Esophagus squamous epithelium (tissue), 5 donors: Measurements from ENCODE around the gene PI4K2A. TPM values are rescaled to one million over a fixed set of nuclear protein-coding genes. Genes with fewer than 3 reads are reported as not detected.

Experiments used
- DNase-seq: peaks from one replicate; lab custom pipeline; 2025; lab: John Stamatoyannopoulos, UW
- H3K27ac ChIP-seq, 4 donors: fragments of 200-600 bp; sonication (generic); one replicate each; pipeline ENCODE4 v1.5.1; 2016 to 2019; ENCODE audit warnings: mild to moderate bottlenecking in 1 of 4
- H3K27me3 ChIP-seq, 4 donors: fragments of 200-600 bp; sonication (generic); 1 replicate in 3 of 4; 2 replicates in 1 of 4; pipeline versions ENCODE4 v1.5.1 to v1.6.0; 2017 to 2021; ENCODE audit warnings: antibody characterized with exemption in 1 of 4
- H3K36me3 ChIP-seq, 3 donors: fragments of 200-600 bp; sonication (generic); one replicate each; pipeline ENCODE4 v1.5.1; 2016 to 2019
- H3K4me1 ChIP-seq, 3 donors: fragments of 200-600 bp; sonication (generic); one replicate each; pipeline ENCODE4 v1.5.1; 2017 to 2019
- H3K4me3 ChIP-seq, 4 donors: fragments of 200-600 bp; sonication (generic); 1 replicate in 3 of 4; 2 replicates in 1 of 4; pipeline ENCODE4 v1.5.1; 2016 to 2019; ENCODE audit warnings: mild to moderate bottlenecking in 2 of 4, moderate library complexity in 1 of 4
- H3K9me3 ChIP-seq, 3 donors: fragments of 200-600 bp; sonication (generic); one replicate each; pipeline ENCODE4 v1.5.1; 2016 to 2019
- POLR2A ChIP-seq, 4 donors: fragments of 450-650 bp; IDR thresholded peaks; one replicate each; pipeline ENCODE4 v1.6.1; 2017; ENCODE audit warnings: antibody characterized with exemption in 4 of 4, mild to moderate bottlenecking in 4 of 4, moderate library complexity in 3 of 4
- WGBS, 2 donors: methylation state at CpG; one replicate each; pipeline ENCODE4 v1.1.5; 2018; 5-methylcytosine and 5-hydroxymethylcytosine counted together
- intact Hi-C: fragments of 100-400 bp; cut with DNase I; formaldehyde crosslinking; loops from one replicate; pipeline ENCODE4 v1.15.0; 2022
- total RNA-seq, 4 donors: library from RNA; depleted of rRNA; stranded (reverse); fragments of >200 nt; gene quantifications; one replicate each; pipeline ENCODE4 v1.1.0, GENCODE V29; 2016
- TF ChIP-seq, protein P1 (sequence below), 6 experiments: fragments of 450-650 bp in 4 of 6; fragments of 200-600 bp in 2 of 6; sonication (generic) in 2 of 6; IDR thresholded peaks; one replicate each; pipeline ENCODE4 v1.5.1; 2016 to 2019; ENCODE audit warnings: antibody characterized with exemption in 6 of 6, mild to moderate bottlenecking in 4 of 6, moderate library complexity in 4 of 6
- donor health status: DM: yes; HTN: yes; CAD: no.

PI4K2A gene
- total RNA-seq, 4 donors from 2014 or later, result 14.0 to 29.3 (median 19.6) TPM

DNA sequence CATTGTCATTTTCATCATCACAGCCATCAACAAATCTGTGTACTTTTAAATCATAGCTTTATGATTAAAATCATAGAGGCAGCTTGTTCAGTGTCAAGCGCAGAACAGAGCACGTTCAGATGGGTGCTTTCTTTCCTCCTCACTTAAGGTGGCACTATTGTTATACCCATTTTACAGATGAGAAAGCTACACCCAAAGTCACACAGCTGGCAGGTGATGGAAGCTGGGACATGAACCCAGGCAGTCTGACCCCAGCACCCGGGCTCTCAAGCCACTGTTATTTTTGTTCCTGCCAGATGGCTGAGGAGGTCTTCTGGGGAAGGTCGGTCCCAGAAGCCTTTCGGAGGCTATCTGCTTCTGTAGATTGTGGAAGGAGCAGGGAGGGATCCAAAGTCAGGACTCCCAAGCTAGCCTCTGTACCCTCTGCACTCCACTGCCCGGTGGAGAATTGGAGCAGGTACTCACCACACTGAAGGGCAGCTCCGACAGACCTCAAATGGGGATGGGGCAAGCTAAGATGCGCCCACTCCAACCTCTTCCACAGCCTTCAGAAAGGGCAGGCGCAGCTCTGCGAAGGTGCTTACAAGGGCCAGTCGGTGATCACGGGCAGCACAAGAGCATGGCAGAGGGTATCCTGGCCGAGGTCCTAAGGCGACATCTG lies 46.0 kb downstream of the PI4K2A start:
- Histone ChIP-seq H3K36me3 (no peaks in the 10 kb centered on the region), H3K9me3 (no peaks in the 10 kb centered on the region), H3K4me3 (peak overlapping the region; percentile 55 to 86 (median 70)), H3K27ac (peak overlapping the region; percentile 88 to 97 (median 94)), H3K27me3 (no peaks in the 10 kb centered on the region), H3K4me1 (peaks cover 45 to 87% (median 62%) of the 10 kb centered on the region in 3 donors)
- TF ChIP-seq POLR2A (IDR thresholded peaks at IDR 0.05), result no peak
- TF ChIP-seq, protein P1, sequence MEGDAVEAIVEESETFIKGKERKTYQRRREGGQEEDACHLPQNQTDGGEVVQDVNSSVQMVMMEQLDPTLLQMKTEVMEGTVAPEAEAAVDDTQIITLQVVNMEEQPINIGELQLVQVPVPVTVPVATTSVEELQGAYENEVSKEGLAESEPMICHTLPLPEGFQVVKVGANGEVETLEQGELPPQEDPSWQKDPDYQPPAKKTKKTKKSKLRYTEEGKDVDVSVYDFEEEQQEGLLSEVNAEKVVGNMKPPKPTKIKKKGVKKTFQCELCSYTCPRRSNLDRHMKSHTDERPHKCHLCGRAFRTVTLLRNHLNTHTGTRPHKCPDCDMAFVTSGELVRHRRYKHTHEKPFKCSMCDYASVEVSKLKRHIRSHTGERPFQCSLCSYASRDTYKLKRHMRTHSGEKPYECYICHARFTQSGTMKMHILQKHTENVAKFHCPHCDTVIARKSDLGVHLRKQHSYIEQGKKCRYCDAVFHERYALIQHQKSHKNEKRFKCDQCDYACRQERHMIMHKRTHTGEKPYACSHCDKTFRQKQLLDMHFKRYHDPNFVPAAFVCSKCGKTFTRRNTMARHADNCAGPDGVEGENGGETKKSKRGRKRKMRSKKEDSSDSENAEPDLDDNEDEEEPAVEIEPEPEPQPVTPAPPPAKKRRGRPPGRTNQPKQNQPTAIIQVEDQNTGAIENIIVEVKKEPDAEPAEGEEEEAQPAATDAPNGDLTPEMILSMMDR (IDR thresholded peaks at IDR 0.05), result no peak
- intact Hi-C loops, result no loop called here
- DNase-seq, result no peak
- 8 to 29% methylated on average over 4 to 5 of the region's 14 CpGs for WGBS, 2 donors

DNA sequence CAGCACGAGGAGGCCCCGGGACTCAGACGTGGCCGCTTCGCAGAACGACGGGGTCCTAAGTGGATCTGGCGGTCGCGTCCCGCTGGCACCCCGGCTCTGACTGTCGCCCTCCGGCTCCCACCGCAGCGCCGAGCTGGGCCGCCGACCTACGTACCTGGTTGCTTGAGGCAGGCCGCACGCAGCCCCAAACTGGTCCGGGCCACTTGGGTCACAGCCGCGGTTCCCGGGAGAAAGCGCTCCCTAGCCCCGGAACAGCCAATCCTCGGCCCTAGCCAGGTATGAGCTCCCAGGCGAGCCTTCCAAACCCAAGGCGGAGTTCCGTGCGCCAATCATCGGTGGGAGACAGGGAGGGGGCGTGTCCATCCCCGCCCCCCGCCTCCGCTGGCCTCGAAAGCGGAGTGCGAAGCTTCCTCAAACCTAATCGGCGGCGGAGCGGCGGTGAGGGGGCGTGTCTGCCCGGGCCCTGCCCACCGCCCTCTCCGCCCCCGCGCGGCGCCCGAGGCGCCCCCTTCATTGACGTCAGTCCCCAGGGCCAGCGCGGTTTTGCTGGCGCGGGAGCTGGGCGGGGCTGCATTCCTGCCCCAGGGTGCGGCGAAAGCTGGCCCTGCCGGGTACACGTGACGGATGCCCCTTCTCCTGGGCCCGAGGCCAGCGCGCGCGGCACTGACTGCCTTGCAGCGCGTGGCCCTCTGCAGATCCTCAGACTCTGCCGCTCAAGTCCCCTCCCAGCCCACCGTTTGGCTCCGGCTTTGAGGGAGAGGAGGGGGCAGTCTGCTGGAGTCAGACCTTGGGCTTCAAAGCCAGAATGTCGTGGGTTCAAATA lies 46.7 kb downstream of the PI4K2A start, which contains the start of gene AVPI1:
Gene AVPI1, minus strand, starts transcription at position 280 of the 823 bp plus-strand sequence. CDS start 7,336 bp downstream, outside the sequence.
- Histone ChIP-seq H3K4me3 (peak within 1 kb of the TSS; percentile 55 to 86 (median 70)), H3K36me3 (no peaks in the 10 kb centered on the region), H3K27ac (peak within 1 kb of the TSS; percentile 88 to 97 (median 94)), H3K9me3 (no peaks in the 10 kb centered on the region), H3K4me1 (peaks cover 43 to 82% (median 60%) of the 10 kb centered on the region in 3 donors), H3K27me3 (no peaks in the 10 kb centered on the region)
- 1% methylated on average over 14 to 17 of the region's 78 CpGs for WGBS, 2 donors
- TF ChIP-seq POLR2A (IDR thresholded peaks at IDR 0.05), result peak in 3 of 4 donors; percentile 96 to 98 (median 98)
- TF ChIP-seq, protein P1 (IDR thresholded peaks at IDR 0.05), result peak in 1 of 6 experiments; percentile 19
- DNase-seq, result peak; percentile 73
- intact Hi-C loops, result no loop called here

DNA sequence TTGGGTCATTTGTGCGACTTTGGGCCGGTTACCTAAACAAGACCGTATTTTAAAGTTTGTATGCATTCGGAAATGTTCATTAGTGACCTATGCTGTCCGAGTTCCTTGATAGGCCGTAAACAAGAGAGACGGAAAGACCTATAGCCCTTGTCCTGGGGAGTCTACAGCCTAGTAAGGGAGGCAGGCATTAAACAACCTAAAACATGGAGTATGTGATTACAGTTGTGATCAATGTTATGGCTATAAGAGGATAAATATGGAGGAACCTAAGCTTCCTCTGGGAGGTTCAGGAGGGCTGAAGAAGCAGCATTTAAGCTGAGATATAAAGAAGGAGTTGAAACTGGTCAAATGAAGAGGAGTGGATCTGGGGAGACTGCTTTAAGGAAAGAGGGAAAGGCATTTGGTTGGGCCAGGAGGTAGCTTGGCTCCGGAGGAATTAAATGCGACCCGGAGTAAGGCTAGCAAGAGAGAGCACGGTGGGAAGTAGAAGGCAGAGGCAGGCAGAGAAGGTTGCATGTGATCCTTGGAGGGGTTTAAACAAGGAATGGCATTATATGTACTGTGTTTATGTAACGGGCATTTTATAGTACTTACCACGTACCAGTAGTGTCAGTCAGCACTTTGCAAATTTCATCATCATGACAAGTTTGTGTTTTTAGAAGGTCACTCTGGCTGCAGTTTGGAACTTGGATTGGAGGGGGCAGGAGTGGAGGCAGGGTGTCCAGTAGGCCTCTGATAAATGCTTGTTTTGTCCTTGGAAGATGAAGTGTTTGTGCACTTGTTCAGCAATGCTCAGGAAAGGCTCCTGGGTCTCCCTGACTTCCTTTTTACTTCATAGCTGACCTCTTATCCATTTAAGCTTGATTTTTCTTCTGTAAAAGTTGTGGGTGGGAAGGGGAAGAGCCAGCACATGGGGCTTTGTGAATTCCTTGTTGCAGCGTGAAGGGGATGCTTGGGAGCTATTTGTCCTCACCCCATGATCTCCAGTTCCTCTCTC lies 47.6 kb downstream of the PI4K2A start:
- Histone ChIP-seq H3K36me3 (no peaks in the 10 kb centered on the region), H3K27me3 (no peaks in the 10 kb centered on the region), H3K4me3 (peak overlapping the region; percentile 55 to 86 (median 70)), H3K27ac (peak overlapping the region; percentile 88 to 97 (median 94)), H3K9me3 (no peaks in the 10 kb centered on the region), H3K4me1 (peaks cover 42 to 73% (median 52%) of the 10 kb centered on the region in 3 donors)
- TF ChIP-seq, protein P1 (IDR thresholded peaks at IDR 0.05), result no peak
- TF ChIP-seq POLR2A (IDR thresholded peaks at IDR 0.05), result no peak
- DNase-seq, result no peak
- intact Hi-C loops, result no loop called here
- 52 to 56% methylated on average over 12 to 14 of the region's 14 CpGs for WGBS, 2 donors

DNA sequence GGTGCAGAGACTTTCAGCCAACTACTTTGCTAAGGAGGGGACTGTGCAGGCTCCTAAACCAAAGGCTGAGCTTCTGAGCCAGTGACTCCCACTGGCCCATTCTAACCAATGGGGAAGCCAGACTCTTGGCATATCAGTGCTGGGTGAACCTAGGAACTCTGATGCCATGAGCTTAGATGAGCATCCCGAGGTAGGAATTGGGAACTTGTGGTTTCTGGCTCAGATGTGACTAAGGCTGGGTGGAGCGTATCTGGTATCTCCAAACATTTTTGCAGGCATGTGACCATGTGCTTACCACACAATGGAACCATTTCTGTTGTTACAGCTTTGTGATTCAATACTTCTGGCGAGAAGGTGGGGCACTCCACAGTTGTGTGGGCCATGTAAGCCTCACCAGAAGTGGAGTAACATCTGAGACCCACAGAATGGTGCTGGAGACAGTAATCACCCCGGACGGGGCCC lies 49.1 kb downstream of the PI4K2A start:
- TF ChIP-seq, protein P1 (IDR thresholded peaks at IDR 0.05), result no peak
- TF ChIP-seq POLR2A (IDR thresholded peaks at IDR 0.05), result peak in 1 of 4 donors; percentile 18
- Histone ChIP-seq H3K27ac (peak overlapping the region; percentile 88 to 97 (median 94)), H3K27me3 (no peaks in the 10 kb centered on the region), H3K4me3 (no peak overlapping the region), H3K4me1 (peaks cover 32 to 58% (median 39%) of the 10 kb centered on the region in 3 donors), H3K9me3 (no peaks in the 10 kb centered on the region), H3K36me3 (no peaks in the 10 kb centered on the region)
- no peak for DNase-seq
- WGBS, 2 donors, result 47 to 62% methylated on average over 4 of the region's 5 CpGs
- intact Hi-C loops, result no loop called here
